ENCODE results near the gene ZNF365.
"Not testable (repeated sequence)": the region's sequence is repeated elsewhere in the genome, so short reads cannot be mapped to it uniquely, and the experiment has no call there.

ZNF365 gene, protein sequence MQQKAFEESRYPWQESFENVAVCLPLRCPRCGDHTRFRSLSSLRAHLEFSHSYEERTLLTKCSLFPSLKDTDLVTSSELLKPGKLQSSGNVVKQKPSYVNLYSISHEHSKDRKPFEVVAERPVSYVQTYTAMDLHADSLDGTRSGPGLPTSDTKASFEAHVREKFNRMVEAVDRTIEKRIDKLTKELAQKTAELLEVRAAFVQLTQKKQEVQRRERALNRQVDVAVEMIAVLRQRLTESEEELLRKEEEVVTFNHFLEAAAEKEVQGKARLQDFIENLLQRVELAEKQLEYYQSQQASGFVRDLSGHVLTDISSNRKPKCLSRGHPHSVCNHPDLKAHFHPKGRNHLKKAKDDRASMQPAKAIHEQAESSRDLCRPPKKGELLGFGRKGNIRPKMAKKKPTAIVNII

DNA sequence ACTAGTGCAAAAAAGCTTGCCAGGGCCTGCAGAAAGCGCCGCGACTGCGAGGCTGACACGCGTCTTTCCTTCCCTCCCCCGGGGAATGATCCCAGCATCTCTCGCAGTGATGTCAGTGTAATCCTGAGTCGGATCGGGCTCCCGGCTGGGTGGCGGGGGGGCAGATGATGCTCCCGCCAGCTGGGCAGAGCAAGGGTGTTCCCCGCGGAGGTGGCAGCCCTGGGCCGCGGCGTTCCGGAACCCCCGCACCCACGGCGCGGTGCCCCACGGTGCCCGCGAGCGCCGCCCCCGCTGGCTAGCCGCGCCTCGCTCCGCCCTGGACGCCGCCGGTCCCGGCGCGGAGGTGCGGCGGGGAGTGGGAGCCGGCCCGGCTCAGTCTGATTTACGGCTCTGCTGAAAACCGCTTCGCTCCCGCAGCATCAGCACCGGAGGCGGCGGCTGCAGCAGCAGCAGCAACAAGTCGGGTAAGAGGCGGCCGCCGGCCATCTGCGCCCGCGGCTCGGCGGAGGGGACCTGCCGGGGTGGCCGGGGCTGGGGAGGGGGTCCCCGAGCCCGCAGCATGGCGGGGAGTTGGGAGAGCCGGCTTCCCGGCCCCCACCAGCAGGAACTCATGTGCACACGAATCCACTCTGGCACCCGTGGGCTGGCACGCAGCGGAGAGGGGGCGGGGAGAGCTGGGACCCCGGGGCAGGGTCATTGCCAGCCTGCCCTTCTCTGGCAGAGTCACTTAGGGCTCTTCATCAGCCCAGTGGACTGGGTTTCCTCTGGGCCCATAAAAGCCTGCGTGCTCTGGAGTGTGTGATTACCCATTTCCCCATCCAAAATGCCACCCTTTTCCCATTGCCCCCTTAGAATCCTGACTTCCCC is at the start of gene ZNF365:
ZNF365 (plus strand) TSS at position 375 of the 867 bp plus-strand sequence. CDS start 1,825 bp downstream, outside the sequence.
- DNase-seq: peak; percentile 65

DNA sequence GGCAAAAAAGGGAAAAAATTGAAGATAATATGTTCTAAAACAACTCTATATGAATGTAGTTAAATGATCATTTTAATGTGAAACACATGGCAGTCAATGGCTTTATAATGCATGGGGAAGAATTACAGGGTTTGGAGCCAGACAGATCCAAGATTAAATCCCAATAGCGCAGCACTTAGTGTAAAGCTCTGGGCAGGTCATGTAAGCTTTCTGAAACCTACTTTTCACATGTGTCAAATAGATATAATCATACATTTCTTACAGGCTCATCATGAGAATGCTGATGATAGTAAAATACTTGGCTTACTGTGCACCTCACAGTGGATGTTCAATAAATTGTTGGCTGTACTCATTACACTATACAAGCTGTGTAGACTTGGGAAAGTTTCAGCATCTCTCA is 48.0 kb upstream of the ZNF365 start:
- no peak for DNase-seq

DNA sequence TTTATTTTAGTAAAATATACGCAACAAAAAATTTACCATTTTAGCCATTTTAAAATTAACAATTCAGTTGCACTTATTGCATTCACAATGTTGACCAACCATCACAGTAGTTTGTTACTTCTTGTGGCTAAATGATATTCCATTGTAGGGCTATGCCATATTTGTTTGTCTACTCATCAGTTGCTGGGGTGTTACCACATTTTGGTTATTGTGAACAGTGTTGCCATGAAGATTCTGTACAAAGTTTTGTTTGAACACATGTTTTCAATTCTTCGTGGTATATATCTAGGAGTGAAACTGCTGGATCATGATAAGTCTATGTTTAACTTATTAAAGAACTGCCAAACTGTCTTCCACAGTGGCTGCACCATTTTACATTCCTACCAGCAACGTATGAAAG is 46.3 kb upstream of the ZNF365 start:
- no peak for DNase-seq

DNA sequence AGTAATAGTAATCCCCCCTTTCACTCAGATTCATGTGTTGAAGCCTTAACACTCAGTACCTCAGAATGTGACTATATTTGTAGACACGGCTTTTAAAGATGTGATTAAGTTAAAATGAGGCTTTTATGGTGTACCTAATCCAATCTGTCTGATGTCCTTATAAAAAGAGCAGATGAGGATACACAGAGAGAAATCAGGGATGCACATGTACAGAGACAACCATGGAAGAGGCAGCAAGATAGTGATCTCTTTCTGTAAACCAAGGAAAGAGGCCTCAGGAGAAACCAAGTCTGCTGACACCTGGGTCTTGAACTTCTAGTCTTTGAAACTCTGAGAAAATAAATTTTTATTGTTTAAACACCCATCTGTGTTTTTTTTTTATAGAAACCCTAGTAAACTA is 44.0 kb upstream of the ZNF365 start:
- no peak for DNase-seq

DNA sequence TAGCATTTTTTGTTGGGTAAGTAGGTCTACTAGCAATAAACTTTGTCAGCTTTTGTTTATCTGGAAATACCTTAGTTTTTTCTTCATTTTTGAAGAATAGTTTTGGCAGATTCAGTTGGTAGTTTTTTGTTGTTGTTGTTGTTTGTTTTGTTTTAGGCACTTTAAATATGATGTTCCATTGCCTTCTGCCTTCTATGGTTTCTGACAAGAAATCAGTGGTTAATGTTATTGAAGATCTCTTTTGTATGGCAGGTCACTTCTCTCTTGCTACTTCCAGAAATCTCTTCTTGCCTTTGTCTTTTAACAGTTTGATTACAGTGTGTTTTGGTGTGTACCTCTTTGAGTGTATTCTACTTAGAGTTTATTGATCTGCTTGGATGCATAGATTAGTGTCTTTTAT is 41.8 kb upstream of the ZNF365 start:
- no peak for DNase-seq

DNA sequence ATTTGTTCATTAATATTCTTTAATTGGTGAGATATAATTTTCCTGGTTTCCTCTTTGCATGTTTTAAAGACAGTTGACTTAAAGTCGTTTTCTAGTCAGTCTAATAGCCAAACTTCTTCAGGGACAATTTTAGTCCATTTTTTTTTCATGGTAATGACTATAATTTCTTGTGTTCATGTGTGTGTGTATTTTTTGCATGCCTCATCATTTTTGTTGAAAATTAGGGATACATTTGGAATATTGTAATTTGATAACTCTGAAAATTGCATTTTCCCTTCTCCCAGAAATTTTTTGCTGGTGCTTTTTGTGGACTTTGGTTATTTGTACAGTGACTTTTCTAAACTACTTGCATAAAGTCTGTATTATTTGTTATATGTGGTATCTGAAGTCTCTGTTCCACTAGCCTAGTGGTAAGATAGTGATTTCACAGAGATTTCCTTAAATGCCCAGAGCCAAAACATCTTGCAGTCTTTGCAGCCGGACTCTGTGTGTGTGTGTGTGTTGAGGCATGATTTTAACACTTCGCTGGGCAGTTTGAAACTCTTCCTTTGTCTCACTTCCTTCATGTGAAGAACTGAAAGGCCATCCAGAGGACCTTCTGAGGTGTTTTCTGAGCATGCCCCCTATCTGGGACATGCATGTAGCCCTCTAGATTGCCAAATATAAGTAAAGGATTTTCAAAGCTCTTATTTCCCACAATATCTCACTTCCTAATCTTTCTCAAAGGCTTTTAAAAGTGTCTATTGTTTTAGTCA is 40.9 kb upstream of the ZNF365 start:
- DNase-seq: no peak

DNA sequence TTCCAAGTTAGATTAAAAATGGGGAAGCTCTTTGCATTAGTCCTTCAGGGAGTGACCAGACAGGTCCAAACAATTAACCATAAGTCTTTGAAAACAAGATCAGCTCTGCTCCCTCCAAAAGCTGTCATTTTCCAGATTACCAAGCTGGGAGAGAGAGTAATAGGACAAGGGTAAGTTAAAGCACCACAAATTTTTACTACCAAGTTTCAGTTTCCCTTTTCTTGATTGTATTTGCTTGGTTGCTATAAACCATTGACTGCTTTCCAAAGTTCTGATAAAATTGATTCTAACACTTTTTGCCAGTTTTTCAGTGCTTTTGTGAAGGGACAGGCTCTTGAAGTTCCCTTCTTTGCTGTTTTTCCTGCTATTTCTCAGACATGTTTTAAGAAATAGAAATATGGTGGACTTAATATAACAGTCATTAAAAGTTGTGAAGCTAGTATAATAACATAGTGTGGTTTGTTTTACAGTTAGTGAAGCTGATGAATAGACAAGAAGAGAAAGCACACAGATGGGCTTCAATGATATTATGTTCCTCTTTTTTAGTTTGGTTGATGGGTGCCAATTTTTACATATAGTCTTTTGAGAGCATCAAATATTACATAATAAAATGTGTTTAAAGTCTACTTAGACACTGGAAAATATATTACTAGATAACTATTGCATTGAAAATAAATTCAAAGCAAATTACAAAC is 40.0 kb upstream of the ZNF365 start:
- no peak for DNase-seq

DNA sequence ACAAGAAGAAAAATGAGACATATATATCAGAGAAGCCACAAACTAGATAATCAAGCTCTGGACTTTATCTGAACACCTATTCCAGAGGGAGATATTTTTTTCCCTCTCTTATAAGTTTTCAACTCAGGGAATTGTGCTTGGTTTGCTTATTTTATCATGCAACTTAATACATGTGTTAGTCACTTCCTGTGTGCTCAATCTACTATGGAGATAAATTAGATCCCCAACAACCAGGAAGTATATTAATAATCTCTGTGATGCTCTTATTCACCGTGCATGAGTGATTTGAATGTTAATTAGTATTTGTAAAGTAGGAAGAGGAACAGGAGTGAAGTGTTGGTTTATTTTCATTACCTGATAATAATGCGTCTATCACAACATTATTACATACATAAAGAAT is 38.8 kb upstream of the ZNF365 start:
- no peak for DNase-seq

DNA sequence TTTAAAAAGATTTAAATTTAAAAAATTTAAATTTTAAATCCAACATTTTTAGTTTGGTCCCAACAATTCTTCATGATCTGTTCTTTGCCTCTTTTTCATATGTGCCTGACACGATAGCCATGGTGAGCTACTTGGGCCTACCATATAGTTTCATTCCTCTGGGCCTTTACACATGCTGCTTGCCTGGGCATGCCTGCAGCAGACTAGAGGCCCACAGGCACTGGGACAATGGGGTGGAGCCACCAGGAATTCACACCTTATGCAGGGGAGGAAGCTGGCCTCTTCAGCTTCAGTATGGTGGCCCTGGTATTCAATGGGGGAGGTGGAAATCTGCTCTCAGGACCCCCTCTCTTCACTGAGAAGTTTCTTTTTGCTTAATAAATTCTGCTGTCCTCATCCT is 37.8 kb upstream of the ZNF365 start:
- no peak for DNase-seq

DNA sequence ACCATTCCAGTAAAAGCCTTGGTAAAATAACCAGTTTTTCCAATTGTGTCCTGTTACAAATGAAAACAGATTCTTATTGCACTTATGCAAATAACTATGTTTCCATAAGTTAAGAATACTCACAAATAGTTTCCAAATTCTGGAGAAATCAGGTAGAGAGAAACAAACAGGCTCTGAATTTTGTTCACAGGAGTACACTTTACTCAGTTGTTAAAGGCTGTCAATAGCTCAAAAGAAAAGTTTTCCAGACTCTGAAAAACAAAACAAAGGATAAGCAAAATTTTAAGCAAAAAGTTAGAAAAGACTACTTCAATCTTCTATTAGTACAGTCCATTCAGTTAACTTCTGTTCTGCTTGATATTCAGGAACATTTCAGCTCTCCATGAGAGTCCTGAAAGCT is 32.8 kb upstream of the ZNF365 start:
- DNase-seq: no peak

DNA sequence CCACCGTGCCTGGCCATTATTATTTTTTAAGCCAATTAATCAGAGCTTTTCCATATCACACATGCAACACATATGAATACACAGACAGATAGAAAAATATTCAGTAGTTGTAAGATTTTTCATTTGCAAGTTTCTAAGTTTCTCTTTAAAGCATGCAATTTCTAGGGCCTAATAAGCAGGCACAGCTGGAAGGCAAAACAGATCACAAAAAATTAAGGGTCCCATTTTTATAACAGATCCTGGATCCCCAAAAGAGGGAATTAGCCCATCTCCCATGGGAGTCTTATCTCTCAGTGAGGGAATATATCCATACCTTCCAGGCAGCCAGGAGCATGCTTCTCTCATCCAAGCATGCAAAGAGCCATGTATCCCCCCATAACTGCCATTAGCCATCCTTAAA is 31.2 kb upstream of the ZNF365 start:
- no peak for DNase-seq

DNA sequence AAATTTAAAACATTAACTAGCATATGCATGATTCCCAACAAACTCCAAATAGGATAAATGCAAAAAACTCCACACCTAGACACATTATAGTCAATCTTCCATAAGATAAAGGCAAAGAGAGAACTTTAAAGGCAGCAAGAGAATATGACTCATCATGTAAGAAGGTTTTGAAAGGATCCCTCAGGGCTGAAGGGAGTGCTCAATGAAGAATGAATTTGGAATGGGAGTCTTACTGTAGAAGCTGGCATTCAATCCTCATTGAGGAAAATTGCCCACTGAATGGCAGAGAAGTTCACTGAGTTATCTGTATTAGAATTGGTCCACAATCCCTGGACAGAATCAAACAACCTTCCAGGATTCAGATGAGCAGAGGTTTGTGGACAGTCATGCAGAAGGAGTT is 26.1 kb upstream of the ZNF365 start:
- DNase-seq: no peak

DNA sequence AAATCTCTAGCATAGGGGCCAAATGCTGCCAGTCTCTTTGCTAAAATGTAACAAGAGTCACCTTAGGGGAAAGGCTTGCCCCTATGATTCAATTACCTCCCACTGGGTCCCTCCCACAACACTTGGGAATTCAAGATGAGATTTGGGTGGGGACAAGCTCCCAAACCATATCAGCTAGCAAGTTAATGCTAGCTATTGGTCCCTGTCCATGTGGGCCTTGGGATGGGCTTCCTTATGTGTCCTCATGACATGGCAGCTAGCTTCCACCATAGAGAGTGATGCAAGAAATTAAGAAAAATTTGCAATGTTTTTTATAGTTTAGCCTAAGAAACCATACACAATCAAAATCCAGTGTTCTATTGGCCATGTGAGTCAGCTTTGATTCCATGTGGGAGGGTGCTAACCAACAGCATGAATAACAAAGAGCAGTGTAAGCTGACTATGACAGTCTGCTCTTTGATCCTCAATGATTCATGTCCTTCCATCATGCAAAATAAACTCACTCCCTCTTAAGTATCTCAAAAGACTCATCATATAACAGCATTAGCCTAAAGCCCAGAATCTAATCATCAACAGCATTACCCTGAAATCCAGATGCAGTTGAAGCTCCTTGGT is 21.7 kb upstream of the ZNF365 start:
- DNase-seq: peak; percentile 62

DNA sequence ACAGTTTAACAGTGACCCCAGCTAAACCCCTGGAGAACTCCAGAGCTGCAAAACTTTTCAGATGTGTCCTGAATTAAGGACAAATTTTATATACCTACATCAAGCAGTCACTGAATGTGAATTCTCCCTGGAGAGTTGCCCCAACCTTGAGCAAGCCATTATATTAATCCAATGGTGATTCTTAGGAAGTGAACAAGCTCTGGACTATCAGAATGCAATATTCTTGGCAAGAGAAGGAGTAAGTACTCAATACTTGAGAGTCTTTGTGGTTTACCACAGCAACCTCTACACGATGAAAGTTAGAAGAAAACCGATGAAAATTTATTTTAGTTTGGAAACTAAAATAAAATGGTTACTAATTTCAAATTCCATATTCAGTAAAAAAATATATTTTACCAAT is 19.3 kb upstream of the ZNF365 start:
- DNase-seq: no peak

DNA sequence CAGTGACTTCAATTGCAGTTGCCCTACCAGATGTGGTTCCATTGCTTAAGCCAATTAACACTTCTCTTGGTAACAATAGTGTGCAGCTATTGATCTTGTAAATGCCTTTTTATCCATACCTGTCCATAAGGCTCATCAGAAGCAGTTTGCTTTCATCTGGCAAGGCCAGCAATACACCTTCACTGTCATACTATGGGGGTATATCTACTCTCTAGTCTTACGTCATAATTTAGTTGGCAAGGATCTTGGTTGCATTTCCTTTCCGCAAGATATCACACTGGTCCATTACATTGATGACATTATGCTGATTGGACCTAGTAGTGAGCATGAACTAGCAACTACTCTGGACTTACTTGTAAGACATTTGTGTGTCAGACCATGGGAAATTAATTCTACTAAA is 17.7 kb upstream of the ZNF365 start:
- no peak for DNase-seq

DNA sequence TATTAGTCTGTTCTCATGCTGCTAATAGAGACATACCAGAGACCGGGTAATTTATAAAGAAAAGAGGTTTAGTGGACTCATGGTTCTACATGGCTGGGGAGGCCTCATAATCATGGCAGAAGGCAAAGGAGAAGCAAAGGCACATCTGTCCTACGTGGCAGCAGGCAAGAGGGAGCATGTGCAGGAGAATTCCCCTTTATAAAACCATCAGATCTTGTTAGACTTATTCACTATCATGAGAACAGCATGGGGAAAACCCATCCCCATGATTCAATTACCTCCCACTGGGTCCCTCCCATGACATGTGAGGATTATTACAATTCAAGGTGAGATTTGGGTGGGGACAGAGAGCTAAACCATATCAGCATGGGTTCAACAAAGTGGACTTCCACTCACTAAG is 16.0 kb upstream of the ZNF365 start:
- DNase-seq: not testable (repeated sequence)

DNA sequence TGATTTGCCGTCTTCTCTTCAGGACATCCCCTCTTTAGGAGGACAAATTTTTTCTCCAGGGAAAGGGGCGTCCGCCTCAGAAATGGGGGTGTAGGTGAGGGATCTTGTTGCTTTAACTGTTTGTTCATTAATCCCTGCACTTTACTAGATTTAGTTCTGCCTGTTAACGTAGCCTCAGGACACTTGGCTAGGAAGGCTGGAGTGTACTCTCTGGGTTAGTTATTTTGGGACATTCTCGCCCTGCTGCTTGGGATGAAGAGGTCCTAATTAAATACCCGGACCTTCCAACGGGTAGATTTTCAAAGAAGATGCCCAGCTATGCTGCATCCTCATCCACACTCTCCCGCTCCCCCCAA is 552 bp upstream of the ZNF365 start:
- no peak for DNase-seq

DNA sequence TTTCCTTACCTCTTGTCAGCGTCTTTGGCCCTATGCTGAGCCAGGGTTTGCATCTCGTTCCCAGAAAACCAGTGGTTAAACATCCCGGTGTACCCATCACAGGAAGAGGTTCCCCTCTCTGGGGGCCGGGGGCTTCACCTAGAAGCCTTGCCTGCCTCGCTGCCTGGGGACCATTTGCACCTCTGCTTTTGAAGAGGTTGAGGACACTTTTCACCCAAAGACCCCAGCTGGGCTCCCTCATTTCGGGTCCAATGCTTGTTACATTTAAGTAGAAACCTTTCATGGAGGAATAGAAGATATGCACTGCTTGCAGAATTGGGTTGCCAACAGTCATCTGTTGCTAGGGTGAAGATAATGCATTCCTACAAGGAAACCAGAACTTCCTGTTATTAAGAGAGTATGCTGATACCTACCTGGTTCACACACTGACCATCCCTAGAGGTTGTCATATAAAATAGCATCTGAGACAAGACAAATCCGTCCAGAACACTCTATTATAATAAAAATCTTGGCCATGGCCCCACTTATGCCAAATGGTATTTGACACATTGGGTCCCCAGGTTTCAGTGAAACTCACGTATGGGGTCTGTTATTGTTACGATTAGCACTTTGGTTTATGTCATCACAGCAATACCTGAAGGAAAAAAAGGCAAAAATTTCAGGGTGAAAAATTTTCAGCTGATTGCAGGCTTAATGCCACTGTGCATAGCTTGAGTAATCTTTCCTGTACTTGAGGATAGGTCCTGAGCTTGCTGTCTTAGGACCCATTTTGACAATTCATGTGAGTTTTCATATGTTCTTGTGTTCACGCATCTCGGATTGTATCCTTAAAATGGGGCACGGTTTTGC is 917 bp downstream of the ZNF365 start:
- no peak for DNase-seq

DNA sequence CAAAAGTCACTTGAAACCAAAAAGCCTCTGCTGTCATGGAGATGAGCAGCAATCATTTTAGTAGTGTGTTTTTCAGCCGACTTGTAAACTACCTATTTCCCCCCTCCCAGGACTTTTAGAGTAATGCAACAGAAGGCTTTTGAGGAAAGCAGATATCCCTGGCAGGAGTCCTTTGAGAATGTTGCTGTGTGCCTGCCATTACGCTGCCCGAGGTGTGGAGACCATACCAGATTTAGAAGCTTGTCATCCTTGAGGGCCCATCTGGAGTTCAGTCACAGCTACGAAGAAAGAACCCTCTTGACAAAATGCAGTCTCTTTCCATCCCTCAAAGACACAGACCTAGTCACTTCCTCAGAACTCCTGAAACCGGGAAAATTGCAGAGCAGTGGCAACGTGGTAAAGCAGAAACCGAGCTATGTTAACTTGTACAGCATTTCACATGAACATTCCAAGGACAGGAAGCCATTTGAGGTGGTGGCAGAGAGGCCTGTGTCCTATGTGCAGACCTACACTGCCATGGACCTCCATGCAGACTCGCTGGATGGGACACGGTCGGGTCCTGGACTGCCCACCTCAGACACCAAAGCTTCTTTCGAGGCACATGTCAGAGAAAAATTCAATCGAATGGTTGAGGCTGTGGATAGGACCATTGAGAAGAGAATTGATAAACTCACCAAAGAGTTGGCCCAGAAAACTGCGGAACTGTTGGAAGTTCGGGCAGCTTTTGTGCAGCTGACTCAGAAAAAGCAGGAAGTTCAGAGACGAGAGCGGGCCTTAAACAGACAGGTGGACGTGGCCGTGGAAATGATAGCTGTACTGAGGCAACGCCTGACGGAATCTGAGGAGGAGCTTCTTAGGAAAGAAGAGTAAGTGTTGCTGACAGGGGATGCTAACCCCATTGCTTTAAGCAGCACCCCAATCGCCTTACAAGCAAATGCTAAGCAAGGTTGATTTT is 2.2 kb downstream of the ZNF365 start:
- DNase-seq: no peak

DNA sequence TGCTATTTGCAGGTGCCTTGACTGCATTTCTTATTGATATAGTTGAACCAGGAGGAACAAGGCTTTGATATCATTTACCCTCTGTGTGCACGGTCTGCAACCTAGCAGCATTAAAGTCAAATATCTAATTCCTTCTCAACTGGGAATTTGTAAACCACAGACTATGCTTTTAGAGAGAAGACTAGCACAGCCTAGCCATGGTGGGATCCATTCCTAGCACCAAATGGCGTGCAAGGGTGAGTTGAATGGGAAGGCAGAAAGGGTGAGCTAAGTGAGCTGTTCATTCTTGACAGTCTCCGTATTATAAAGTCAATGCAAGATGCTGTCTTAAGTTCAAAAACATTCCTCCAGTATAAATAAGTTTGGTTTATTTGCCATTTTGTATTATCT is 2.9 kb downstream of the ZNF365 start:
- no peak for DNase-seq

Measured in activated naive CD4-positive, alpha-beta T cell treated with Interleukin-2 at 50 U/mL for 16 hours (primary cell).